ENCODE data around the gene R3HDM2.
A peak's percentile ranks its signal among the peaks of the same experiment; 100 is the strongest.

Gene R3HDM2

GRCh38 chr12:57240926-57241401 is 189.9 kb downstream of the R3HDM2 start:
- no peak for DNase-seq (ENCODE audit: low read depth in 3 of 3)

GRCh38 chr12:57240066-57240921 is 190.5 kb downstream of the R3HDM2 start:
- DNase-seq (ENCODE audit: low read depth in 3 of 3): peak in 2 of 3 experiments; percentile 72 to 81

- DNase-seq (ENCODE audit: low read depth in 3 of 3): no peak
These were observed 191.2 kb downstream of the R3HDM2 start for GRCh38 chr12:57239587-57240065.

- DNase-seq (ENCODE audit: low read depth in 3 of 3): peak; percentile 73 to 89 (median 75)
These were observed 191.8 kb downstream of the R3HDM2 start for GRCh38 chr12:57238854-57239554.

GRCh38 chr12:57237932-57238853 is 192.7 kb downstream of the R3HDM2 start:
- no peak for DNase-seq (ENCODE audit: low read depth in 3 of 3)

- DNase-seq (ENCODE audit: low read depth in 3 of 3): no peak
These were observed 193.3 kb downstream of the R3HDM2 start for GRCh38 chr12:57237596-57237931.

- no peak for DNase-seq (ENCODE audit: low read depth in 3 of 3)
These were observed 193.8 kb downstream of the R3HDM2 start for GRCh38 chr12:57236925-57237595.

GRCh38 chr12:57236201-57236924 is 194.5 kb downstream of the R3HDM2 start:
- DNase-seq (ENCODE audit: low read depth in 3 of 3): no peak

- DNase-seq (ENCODE audit: low read depth in 3 of 3): no peak
These were observed 195.1 kb downstream of the R3HDM2 start for GRCh38 chr12:57235728-57236131.

- DNase-seq (ENCODE audit: low read depth in 3 of 3): no peak
These were observed 195.7 kb downstream of the R3HDM2 start for GRCh38 chr12:57235017-57235727.

GRCh38 chr12:57234571-57235016 is 196.2 kb downstream of the R3HDM2 start:
- no peak for DNase-seq (ENCODE audit: low read depth in 3 of 3)

- DNase-seq (ENCODE audit: low read depth in 3 of 3): no peak
These were observed 196.6 kb downstream of the R3HDM2 start for GRCh38 chr12:57234233-57234570.

- DNase-seq (ENCODE audit: low read depth in 3 of 3): no peak
These were observed 197.2 kb downstream of the R3HDM2 start for GRCh38 chr12:57233357-57234232.

GRCh38 chr12:57232156-57232756 is 198.6 kb downstream of the R3HDM2 start:
- DNase-seq (ENCODE audit: low read depth in 3 of 3): no peak

- no peak for DNase-seq (ENCODE audit: low read depth in 3 of 3)
These were observed 199.4 kb downstream of the R3HDM2 start for GRCh38 chr12:57231276-57232021.

GRCh38 chr12:57230381-57231155 is 200.3 kb downstream of the R3HDM2 start:
- no peak for DNase-seq (ENCODE audit: low read depth in 3 of 3)

All from stimulated activated CD4-positive, alpha-beta T cell treated with anti-CD3 and anti-CD28 coated beads, TNF-alpha, amount 100 ng/mL, for 4 hours (primary cell).